ENCODE results near the gene IL17RC.

DNA sequence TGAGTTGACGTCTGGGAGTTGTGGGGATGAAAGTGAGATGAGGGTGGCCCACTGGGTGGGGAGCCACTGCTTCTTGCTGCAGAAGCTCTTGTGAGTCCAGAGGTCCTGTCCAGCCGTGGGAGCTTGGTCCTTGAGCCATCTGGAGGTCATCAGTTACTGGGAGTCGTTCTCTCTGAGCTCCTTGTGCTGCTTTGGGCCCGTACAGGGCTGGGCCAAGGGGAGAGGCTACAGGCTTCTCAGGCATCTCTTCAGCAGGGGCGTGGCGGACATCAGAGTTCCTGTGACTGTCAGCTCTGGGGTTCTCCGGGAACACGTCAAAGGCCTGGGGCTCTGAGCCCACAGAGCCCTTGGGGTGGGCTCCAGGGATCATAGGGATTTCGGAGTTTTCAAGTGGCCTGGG lies 32.7 kb downstream of the IL17RC start:
- TF ChIP-seq, protein P1, sequence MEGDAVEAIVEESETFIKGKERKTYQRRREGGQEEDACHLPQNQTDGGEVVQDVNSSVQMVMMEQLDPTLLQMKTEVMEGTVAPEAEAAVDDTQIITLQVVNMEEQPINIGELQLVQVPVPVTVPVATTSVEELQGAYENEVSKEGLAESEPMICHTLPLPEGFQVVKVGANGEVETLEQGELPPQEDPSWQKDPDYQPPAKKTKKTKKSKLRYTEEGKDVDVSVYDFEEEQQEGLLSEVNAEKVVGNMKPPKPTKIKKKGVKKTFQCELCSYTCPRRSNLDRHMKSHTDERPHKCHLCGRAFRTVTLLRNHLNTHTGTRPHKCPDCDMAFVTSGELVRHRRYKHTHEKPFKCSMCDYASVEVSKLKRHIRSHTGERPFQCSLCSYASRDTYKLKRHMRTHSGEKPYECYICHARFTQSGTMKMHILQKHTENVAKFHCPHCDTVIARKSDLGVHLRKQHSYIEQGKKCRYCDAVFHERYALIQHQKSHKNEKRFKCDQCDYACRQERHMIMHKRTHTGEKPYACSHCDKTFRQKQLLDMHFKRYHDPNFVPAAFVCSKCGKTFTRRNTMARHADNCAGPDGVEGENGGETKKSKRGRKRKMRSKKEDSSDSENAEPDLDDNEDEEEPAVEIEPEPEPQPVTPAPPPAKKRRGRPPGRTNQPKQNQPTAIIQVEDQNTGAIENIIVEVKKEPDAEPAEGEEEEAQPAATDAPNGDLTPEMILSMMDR (conservative IDR thresholded peaks at IDR 0.05; ENCODE audit: low read length): no peak
- no peak for TF ChIP-seq EZH2phosphoT487 (IDR thresholded peaks at IDR 0.05; ENCODE audit: borderline replicate concordance)

Data from Loucy (cell line).